C4-2B (cell line): ENCODE data around the gene GRIA4.

Experiments used
- CTCF ChIP-seq: fragments of 450-650 bp; conservative IDR thresholded peaks from 2 replicates; pipeline ENCODE4 v1.5.1; 2017; ENCODE audit warnings: mild to moderate bottlenecking
- ZFX ChIP-seq: fragments of 450-650 bp; IDR thresholded peaks from 2 replicates; pipeline ENCODE4 v1.6.1; 2017

DNA sequence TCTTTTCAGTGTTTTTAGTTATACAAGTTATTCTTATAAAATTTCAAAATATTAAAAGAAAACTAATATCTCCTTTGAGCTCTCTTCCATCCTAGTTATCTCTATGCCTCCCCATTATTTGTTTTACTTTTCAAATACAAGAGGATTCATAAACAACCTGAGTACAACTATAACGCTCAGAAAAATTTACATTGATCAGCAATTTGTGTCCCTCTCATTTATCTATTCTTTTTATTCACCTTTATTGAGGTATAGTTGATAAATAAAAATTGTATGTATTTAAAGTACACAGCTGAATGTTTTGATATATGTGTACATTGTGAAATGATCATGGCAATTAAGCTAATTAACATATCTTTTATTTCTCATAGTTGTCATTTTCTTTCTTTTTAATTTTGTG, 57.6 kb downstream of the GRIA4 start:
- TF ChIP-seq CTCF = no peak
- no peak for TF ChIP-seq ZFX
